Activated naive CD4-positive, alpha-beta T cell treated with anti-CD3 and anti-CD28 coated beads for 36 hours (primary cell): ENCODE measurements around the gene TMEM87B. TPM values are rescaled to one million over a fixed set of nuclear protein-coding genes. Genes with fewer than 3 reads are reported as not detected.

Experiments
- CTCF ChIA-PET: fragments of 350-600 bp; sonication (Branson Sonifier 250); formaldehyde crosslinking; loops from one replicate; lab custom pipeline; 2021; ENCODE audit warnings: antibody characterized with exemption; lab: Charles Lee
- DNase-seq: peaks from one replicate; pipeline ENCODE4 v3.0.0-alpha.2; 2020
- H3K27ac Mint-ChIP-seq: one replicate; pipeline ENCODE4 v1.8.0; 2021; ENCODE audit warnings: mild to moderate bottlenecking, mixed read lengths
- H3K27me3 Mint-ChIP-seq: one replicate; pipeline ENCODE4 v1.8.0; 2021; ENCODE audit warnings: low read depth, mixed read lengths
- H3K36me3 Mint-ChIP-seq: one replicate; pipeline ENCODE4 v1.8.0; 2021; ENCODE audit warnings: low read depth, mixed read lengths
- H3K4me1 Mint-ChIP-seq: one replicate; pipeline ENCODE4 v1.8.0; 2021; ENCODE audit warnings: low read depth, mixed read lengths
- H3K4me3 Mint-ChIP-seq: one replicate; pipeline ENCODE4 v1.8.0; 2021; ENCODE audit warnings: mild to moderate bottlenecking, moderate library complexity, mixed read lengths
- H3K9me3 Mint-ChIP-seq: one replicate; pipeline ENCODE4 v1.8.0; 2021; ENCODE audit warnings: mixed read lengths
- intact Hi-C: fragments of 100-400 bp; cut with micrococcal nuclease; formaldehyde crosslinking; loops from one replicate; pipeline ENCODE4 v1.15.1; 2023
- total RNA-seq, 2 experiments: library from RNA; stranded (reverse); gene quantifications; one replicate each; pipeline ENCODE4 v1.2.3, GENCODE V29; 2021

TMEM87B gene
- total RNA-seq, 2 experiments from 2014 or later = 10.5 to 12.0 TPM

- H3K36me3 Mint-ChIP-seq = no peaks in the 10 kb centered on the region
- H3K27ac Mint-ChIP-seq = no peak overlapping the region
- peaks cover 11% of the 10 kb centered on the region for H3K4me1 Mint-ChIP-seq
- H3K27me3 Mint-ChIP-seq = no peaks in the 10 kb centered on the region
- no peak overlapping the region for H3K4me3 Mint-ChIP-seq
- H3K9me3 Mint-ChIP-seq = no peaks in the 10 kb centered on the region
- CTCF ChIA-PET = no interaction called here
- peak; percentile 39 for DNase-seq
- intact Hi-C loops = no loop called here
Measured at GRCh38 chr2:112166806-112167499, 111.9 kb downstream of the TMEM87B start.

GRCh38 chr2:112168422-112169124 is 113.5 kb downstream of the TMEM87B start:
- Mint-ChIP-seq H3K9me3 (no peaks in the 10 kb centered on the region), H3K36me3 (no peaks in the 10 kb centered on the region), H3K4me1 (peaks cover 20% of the 10 kb centered on the region), H3K27ac (no peak overlapping the region), H3K4me3 (no peak overlapping the region), H3K27me3 (no peaks in the 10 kb centered on the region)
- intact Hi-C loops = no loop called here
- CTCF ChIA-PET = no interaction called here
- no peak for DNase-seq

Other genes with a start within 250 kb of the TMEM87B start
- gene ANAPC1, start 171.1 kb upstream of the TMEM87B start, total RNA-seq = 100 to 1,000 TPM in 1 of 2 experiments, 10 to 100 TPM in 1; 92.5 to 104 TPM
- under 1 TPM; 0.57 to 0.88 TPM for gene MERTK, start 156.7 kb upstream of the TMEM87B start, total RNA-seq
- 10 to 100 TPM; 34.5 to 39.0 TPM for gene FBLN7, start 83.1 kb downstream of the TMEM87B start, total RNA-seq
- gene ZC3H8, start 199.8 kb downstream of the TMEM87B start, total RNA-seq = 10 to 100 TPM; 15.5 to 18.7 TPM
- 10 to 100 TPM; 18.5 to 18.7 TPM for gene ZC3H6, start 220.3 kb downstream of the TMEM87B start, total RNA-seq